ENCODE results near the gene TIMP2. TPM values are rescaled to one million over a fixed set of nuclear protein-coding genes. Genes with fewer than 3 reads are reported as not detected.

Gene TIMP2
- total RNA-seq, 2 donors from 2014 or later, result 161 to 191 TPM

DNA sequence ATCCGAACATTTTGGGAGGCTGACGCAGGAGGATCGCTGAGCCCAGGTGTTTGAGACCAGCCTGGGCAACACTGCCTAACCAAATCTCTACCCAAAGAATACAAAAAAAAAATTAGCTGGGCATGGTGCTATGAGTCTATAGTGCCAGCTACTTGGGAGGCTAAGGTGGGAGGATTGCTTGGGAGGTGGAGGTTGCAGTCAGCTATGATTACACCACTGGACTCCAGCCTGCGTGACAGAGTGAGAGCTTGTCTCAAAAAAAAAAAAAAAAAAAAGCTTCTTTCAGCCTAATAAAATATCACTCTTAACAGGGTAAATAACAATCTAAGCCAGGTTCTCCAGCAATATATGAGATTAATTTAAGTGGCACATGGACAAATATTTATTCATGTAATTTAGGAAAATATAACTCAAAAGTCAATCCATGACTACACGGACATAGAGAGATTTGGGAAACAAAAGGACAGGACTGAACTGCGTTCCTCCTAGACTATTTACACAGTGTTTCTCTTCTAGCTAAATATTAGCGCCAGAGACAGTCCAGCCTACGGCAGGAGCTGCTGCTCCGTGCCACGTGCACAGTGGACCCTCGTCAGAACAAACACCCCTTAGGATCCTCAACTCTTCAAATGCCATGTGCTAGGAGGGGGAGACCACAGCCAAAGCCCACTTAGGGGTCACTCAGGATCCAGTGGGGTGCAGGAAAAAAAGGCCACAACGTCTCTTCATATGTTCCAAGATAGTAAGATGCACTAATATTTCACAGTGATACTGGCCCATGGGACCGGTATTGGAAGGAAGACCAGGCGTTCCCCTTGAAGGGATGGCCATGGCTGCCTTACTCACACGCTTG is 93.3 kb downstream of the TIMP2 start:
- DNase-seq, result no peak
- no peak for ATAC-seq
- intact Hi-C loops (cut with DNase I), result no loop called here

DNA sequence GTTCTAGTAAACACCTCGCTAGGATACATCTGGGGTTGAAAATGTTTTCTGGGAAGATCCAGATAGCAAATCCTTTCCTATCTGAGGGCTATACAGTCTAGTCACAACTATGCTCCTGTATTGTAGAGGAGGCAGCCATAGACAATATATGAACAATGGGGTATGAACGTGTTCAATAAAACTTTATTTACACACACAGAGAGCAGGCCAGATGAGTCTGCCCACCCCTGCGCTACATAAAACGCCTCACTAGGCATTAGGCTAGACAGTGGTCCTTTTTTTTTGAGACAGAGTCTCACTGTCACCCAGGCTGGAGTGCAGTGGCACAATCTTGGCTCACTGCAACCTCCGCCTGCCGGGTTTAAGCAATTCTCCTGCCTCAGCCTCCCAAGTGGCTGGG is 95.7 kb downstream of the TIMP2 start:
- DNase-seq, result no peak
- no peak for ATAC-seq
- intact Hi-C loops (cut with DNase I), result no loop called here

DNA sequence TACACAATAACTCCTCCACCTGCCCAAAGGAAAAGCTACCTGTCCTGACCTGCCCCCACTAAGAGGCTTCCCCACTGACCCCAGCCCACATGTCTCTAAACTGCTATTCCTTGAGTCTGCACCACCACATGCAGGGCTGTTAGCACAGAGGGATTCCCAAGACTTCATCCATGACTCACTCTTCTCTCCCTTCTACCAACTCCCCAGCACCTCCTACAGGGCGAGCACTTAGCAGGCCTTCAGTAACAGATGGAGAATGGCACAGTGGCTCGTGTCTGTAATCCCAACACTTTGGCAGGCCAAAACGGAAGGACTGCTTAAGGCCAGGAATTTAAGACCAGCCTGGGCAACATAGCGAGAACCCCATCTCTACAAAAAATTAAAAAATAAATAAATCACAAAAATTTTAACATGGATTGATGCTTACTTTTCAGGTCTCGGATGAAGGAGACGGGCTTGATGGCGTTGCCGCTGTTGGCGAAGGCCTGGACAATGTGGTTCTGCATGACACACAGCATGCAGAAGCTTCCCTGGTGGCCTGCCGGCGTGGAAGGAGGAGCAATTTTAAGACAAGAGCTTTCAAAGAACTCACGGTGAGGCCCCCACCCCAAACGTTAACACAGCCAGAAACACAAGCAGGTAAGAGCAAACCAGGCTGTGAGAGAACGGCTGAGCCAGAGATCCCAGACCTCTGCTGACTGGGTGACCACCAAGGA is 96.6 kb downstream of the TIMP2 start:
- DNase-seq, result no peak
- ATAC-seq, result peak in 1 of 2 donors; percentile 37
- intact Hi-C loops (cut with DNase I), result no loop called here

DNA sequence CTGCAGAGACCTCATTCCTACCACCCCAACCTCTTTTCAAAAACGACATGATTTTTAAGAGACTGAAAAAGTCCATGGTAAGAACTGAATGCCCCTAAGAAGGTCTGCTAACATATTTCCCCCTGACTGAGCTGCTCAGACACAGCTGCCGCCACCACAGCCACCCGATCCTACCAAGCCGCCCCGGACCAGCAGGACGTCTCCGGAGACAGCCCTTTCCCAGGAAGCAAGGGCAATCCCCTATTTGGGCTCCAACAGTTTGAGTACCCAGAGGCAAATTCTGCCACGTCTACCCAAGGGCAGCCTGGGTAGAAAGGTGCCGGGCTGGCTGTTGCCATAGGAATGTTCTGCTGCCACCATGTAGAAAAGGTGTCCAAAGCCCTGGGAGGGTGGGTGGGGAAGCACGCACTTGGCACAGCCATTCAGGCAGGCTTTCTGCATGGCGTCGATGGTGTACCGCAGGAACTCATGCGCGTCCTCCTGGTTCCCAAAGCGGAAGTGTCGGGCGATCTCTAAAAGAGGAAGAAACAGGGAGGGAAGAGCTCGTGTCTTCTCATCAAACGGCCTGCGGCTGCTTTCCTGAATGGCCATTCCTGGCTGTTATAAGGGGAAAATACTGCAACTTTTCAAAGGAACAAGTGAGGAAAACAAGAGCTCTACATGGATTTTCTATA is 98.2 kb downstream of the TIMP2 start:
- DNase-seq (no peak), ATAC-seq (peak in 1 of 2 donors; percentile 20)
- intact Hi-C loops (cut with DNase I), result no loop called here

DNA sequence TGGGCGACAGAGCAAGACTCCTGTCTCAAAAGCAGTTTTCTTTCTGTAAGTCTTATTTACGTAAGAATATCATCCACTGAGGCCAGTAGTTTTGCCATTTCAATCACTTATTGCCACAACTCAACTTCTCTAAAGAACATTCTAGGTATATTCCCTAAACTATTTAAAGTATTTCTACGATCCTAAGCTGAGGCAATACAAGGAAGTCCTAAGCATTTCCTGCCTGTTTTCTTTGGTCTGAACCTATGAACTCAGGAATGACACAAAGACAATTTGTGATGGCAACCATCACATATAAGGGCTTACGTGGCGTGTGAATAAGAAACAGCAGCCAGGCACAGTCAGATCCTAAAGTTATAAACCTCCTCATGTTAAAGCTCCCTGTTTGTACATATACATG is 98.8 kb downstream of the TIMP2 start:
- DNase-seq, result no peak
- intact Hi-C loops (cut with DNase I), result no loop called here
- no peak for ATAC-seq

DNA sequence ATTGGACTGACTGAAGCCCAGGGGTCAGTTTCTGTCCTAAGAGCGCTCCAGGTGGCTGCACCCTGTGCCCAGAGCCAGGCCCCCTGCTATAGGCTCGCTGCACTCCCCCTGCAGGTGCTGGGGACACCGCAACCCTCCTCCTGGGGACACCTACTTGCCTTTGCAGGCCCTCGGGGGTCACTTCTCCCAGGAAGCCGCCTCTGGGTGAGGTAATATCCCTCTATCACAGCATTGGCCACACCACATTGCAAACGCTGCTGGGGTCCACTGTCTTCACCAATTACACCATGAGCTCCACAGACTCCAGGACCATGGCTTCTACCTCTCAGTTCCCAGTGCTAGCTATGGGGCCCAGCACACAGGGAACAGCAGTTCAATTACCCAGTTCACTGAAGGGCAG is 99.5 kb downstream of the TIMP2 start:
- no peak for ATAC-seq

DNA sequence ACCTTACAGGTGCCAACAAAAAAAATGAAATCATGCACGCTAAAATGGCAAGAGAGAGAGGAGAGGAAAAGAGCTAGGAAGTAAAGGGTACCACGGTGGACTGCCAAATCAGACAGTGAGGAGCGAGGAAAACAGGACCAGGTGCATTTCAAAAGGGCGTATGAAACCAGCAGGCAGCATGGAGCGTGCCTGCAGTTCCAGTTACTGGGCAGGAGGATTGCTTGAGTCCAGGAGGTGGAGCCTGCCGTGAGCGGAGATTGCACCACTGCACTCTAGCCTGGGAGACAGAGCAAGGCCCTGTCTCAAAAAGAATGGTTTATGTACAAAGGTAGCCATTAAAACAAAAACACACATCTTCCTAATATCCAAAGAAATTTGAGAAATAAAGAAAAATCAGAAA is 100.9 kb downstream of the TIMP2 start:
- intact Hi-C loops (cut with DNase I), result no loop called here
- no peak for DNase-seq
- ATAC-seq, result no peak

More for the DNA sequence above, 99.5 kb downstream of the TIMP2 start:
- intact Hi-C loops (cut with DNase I), result no loop called here
- DNase-seq, result no peak

DNA sequence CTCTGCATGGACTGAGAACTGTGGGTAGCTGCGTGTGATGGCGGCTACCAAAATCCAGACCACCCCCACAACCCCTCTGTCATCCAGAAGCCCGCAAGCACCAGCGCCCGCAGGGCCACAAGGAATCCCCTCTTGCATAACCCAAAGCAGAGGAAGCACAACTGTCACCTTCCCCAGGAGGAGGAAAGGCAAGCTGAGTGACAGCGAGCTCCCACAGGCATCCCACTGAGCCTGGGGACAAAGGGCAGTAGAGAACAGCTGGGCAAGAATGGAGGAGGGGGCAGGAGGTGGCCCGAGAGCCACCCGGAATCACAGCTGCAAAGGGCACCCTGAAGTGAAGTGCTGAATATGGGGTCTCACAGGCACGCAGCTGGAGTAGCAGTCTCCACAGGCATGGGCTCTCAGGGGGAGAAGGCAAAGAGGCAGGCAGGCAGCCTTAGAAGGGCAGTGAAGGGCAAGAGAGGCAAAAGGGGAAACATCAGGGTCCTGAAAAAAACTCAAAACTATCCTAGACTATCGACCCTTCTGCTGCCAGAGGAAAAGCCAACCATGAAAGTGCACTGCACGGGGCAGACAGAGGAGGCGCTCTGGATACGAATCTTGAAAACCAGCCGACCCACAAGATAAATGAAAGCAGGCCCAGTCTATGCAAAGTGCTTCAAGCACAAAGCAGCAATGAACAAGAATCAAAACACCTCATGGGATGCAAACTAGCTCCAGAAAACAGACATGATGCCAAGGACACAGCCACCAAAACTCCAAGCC is 101.7 kb downstream of the TIMP2 start:
- no peak for ATAC-seq
- intact Hi-C loops (cut with DNase I), result no loop called here
- no peak for DNase-seq

DNA sequence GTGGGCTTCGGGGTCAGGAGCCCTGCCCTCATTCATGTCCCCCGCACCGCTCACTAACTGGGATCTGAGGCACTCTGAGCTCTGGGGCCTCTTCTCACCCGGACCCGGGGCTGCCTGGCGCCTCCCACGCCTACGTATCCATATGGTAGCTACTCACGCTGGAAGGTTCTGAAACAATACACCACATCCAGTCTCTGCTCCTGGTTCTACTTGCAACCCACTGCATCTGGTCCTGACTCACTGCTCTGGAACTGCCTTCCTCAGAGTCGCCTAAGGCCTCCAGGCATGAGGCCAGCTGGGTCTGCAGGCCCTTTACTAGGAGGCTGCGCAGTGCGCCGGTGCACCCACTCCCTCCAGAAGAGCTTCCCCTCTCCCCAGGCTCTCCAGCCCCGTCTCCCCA is 102.6 kb downstream of the TIMP2 start:
- peak in 1 of 2 donors; percentile 7 for ATAC-seq
- intact Hi-C loops (cut with DNase I), result no loop called here
- no peak for DNase-seq

DNA sequence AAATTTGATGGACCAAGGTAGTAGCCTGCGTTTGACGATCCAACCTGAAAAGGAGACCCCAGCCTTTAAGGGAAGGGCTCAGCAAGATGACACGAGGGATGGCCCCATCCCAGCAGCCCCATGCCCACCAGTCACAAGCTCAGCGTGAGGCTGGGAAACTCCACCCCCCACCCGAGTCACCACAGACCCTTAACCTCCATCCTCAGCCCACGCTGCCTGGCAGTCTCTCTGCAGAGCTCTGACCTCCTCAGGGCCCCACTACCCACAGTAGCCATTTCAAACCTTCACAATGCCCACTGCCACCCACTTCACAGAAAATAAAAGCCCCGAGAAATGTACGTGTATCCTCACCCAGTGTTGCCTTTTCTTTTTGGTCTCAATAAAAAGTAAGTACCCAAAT is 103.2 kb downstream of the TIMP2 start:
- DNase-seq (no peak), ATAC-seq (no peak)
- intact Hi-C loops (cut with DNase I), result no loop called here

DNA sequence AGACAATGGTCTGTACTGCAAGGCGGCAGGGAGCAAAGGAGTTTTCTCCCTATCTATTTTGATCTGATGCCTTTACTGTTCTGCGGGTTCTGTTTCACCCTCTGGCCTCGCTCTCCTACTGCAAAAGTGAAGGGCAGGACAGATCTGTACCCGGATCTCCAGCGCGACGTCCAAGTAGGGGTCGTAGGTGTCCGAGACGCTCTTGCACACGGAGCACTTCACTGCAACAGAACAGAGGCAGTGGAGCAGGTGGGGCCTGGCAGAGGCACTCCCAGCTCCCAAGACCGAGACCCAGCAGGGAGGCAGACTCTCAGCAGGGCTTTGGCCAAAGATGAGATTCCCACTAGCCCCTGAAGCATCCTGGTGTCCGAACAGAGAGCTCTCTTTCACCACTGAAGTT is 104.3 kb downstream of the TIMP2 start:
- ATAC-seq, result no peak
- DNase-seq, result no peak

DNA sequence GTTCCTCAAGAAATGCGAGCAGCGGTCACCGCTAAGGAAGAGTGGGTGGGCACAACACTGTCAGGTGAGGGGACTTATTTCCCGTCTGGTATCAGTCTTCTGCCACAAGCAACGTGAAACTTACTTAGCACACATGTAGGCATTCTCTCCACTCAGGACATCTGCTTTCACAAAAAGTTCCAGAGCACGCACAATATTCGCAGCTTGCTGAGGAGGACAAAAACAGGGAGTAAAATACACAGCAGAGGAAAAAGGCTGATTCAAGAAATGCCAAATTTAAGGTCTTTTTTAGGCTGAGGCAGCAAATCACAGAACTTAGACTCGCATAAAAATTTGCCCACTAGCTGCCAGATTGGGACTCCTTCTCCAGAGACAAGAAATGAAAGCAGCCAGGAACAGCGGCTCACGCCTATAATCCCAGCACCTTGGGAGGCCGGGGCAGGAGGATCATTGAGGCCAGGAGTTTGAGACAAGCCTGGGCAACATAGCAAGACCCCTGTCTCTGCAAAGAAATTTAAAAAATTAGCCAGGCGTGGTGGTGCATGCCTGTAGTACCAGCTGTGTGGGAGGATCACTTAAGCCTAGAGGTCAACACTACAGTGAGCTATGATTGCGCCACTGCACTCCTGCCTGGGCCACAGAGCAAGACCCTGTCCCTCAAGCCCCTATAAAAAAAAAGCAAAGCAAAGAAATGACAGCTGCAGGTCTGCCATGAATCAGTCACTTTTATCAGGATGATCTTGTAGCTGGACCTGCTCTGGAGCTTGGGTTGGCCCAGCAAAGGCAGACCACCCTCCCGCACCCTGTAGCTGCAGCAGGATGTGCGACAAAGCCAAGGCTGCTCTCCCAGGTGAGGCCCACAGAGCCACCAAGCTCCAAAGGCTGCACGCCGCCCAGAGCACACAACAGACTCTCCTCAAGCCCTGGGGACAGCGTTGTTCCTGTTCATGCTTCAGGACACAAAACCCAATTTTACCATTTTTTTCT is 105.1 kb downstream of the TIMP2 start:
- DNase-seq (no peak), ATAC-seq (peak in 1 of 2 donors; percentile 21)
- intact Hi-C loops (cut with DNase I), result no loop called here

More for the DNA sequence above, 104.3 kb downstream of the TIMP2 start:
- intact Hi-C loops (cut with DNase I), result no loop called here

DNA sequence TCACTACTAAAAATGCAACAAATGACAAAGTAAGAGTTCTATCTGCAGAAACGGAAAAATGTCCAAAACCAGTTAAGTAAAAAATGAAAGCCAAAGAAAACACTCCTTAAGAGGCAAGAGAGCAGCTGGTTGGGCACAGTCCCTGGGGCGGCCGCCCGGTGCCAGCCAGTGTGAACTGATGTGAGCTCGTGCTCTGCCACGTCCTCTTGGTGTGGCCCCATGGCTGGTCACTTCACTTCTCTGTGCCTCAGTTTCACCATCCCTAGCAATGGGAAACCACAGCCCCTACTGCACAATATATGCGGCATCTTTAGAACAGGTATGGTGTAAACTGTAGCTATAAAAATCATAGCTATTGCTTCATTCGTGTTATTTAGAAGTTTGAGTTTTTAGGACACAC is 105.8 kb downstream of the TIMP2 start:
- DNase-seq (no peak), ATAC-seq (no peak)
- intact Hi-C loops (cut with DNase I), result no loop called here

DNA sequence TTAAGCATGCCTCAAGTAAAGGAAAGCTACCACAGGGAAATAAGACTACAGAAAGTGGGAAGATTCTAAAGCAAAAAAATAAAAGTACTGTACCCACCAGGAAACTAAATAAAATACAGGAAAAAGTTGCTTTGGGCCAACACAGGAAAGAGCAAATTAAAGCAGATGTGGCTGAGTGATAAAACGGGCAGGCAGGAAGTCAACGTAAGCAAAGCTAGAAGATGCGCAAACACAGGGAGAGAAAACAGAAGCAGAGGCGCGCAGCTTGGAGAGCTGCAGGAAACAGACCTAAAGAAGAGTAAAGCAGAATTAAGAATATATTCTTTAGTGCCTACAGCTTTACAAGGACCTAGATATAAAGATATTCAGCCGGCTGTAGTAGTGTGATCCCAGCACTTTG is 106.3 kb downstream of the TIMP2 start:
- peak in 1 of 2 donors; percentile 63 for ATAC-seq
- no peak for DNase-seq
- intact Hi-C loops (cut with DNase I), result no loop called here

DNA sequence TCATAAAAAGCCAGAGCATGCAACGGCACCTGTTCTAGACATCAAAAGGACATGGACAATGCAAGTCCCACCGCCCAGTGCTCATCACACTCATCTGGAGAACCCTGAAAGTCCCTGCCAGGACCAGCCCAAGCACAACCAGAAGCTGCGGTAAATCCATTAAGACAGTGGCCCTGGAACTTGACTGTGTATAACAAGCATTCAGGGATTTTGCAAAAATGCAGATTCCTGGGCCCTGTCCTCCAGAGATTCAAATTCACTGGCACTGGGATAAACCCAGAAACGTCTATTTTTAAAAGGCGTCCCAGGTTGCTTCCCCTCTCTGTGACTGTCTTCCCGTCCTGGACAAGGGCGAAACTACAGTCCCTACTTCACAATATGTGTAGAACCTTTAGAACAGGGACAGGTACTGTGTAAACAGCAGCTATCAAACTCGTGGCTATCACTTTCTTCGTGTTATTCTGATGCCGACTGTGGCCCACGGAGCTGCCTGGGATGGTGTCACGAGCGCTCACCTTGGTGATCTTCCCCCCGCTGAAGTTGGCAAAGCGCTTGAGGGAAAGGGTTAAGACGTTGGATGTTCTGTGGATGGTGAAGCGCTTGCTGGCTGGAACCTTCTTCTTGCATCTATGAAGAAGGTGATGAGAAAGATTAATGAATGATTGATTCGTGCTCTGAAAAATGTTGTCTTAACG is 106.9 kb downstream of the TIMP2 start:
- intact Hi-C loops (cut with DNase I), result no loop called here
- ATAC-seq (no peak), DNase-seq (no peak)

DNA sequence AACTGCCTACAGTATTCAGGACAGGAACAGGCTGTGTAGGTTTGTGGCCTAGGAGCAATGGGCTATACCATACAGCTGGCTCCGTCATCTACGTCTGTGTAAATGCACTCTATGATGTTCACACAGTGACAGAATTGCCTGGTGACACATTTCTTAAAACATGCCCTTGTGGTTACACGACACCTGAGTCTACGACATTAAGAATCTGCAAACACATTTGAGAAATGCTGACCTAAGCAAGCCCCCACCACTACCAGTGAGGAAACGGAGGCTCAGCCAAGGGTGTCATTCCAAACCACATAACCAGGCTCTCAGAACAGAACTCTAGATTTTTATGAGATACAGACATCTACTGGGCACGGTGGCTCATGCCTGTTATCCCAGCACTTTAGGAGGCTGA is 108.1 kb downstream of the TIMP2 start:
- intact Hi-C loops (cut with DNase I), result no loop called here
- ATAC-seq (peak in 1 of 2 donors; percentile 45), DNase-seq (no peak)

DNA sequence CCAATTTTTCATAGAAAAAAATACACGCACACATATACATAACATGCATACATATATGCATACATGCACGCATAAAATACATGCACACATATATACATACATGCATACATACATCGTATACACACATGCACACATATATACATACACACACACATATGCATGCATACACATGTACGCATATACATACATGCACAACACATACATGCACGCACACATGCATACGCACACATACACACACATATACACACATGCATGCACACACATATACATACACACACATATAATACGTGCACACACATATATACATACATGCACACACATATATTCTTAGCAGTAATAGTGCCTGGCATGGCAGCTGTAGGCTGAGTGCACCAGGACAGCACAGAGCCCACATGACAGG is 109.5 kb downstream of the TIMP2 start:
- intact Hi-C loops (cut with DNase I), result no loop called here
- DNase-seq (no peak), ATAC-seq (no peak)

DNA sequence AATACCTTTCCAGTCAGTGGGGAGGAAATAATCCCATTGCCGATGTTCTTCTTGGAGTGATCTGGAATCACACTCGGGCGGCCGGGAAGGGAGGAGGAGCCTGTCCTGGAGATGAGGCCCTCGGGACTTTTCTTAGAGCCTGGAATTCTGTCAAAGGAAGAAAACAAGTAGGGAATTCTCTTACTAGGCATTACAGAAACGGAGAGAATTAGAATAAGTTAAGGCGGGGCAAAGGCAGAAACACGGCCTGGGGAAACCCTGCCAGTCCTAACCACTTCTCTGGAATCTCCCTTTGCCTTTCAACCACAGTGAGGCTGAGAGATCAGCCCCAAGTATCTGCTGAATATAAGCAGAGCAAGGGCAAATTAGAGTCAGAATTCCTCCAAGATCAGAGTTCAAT is 112.3 kb downstream of the TIMP2 start:
- peak in 1 of 2 donors; percentile 64 for ATAC-seq
- intact Hi-C loops (cut with DNase I), result no loop called here
- no peak for DNase-seq
